GM12873 (cell line): ENCODE data around the gene LIPG.

Experiments used
- TF ChIP-seq, protein P1 (sequence below): IDR thresholded peaks from 2 replicates; pipeline ENCODE4 v1.5.1; 2012; ENCODE audit warnings: low read depth, mild to moderate bottlenecking, moderate library complexity, low read length, control low read depth; ENCODE audit not compliant: insufficient read depth; ENCODE audit errors: missing control alignments

Gene LIPG

DNA sequence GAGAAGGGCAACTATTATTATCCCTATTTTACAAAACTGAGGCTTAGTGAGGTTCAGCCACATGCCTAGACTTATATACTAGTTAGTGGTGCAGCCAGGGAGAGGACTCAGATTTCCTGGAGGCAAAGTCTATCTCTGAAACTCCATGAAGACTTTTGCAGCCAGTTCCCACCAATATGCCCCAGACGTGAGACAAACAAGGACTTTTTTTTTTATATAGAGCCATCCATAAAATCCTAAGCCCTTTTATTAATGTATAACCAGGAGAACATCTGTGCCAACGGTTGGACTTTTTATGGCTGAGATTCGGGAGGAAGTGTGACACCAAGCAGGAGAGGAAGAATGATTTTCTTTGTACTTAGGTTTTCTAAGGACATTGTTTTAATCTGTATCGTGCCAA lies 29.9 kb downstream of the LIPG start:
- TF ChIP-seq, protein P1, sequence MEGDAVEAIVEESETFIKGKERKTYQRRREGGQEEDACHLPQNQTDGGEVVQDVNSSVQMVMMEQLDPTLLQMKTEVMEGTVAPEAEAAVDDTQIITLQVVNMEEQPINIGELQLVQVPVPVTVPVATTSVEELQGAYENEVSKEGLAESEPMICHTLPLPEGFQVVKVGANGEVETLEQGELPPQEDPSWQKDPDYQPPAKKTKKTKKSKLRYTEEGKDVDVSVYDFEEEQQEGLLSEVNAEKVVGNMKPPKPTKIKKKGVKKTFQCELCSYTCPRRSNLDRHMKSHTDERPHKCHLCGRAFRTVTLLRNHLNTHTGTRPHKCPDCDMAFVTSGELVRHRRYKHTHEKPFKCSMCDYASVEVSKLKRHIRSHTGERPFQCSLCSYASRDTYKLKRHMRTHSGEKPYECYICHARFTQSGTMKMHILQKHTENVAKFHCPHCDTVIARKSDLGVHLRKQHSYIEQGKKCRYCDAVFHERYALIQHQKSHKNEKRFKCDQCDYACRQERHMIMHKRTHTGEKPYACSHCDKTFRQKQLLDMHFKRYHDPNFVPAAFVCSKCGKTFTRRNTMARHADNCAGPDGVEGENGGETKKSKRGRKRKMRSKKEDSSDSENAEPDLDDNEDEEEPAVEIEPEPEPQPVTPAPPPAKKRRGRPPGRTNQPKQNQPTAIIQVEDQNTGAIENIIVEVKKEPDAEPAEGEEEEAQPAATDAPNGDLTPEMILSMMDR = no peak

DNA sequence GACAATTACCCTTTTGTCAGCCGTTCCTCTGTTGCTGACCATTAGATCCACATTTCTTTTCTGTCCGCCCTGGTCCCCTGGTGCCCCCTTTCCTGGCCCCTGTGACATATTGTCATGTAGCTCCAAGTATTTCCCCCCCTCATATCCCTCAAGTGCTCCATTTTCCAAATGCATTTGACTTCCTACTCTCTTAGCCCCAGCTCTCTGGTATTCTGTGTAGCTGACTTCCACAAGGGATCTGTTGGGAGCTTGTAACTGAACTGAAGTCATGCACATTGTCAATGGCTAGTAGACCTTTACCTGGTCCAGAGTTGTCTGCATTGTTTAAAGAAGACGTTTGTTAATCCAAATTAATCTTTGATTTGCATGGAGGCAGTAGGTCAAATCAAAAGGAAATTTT lies 34.8 kb downstream of the LIPG start:
- TF ChIP-seq, protein P1 = no peak

DNA sequence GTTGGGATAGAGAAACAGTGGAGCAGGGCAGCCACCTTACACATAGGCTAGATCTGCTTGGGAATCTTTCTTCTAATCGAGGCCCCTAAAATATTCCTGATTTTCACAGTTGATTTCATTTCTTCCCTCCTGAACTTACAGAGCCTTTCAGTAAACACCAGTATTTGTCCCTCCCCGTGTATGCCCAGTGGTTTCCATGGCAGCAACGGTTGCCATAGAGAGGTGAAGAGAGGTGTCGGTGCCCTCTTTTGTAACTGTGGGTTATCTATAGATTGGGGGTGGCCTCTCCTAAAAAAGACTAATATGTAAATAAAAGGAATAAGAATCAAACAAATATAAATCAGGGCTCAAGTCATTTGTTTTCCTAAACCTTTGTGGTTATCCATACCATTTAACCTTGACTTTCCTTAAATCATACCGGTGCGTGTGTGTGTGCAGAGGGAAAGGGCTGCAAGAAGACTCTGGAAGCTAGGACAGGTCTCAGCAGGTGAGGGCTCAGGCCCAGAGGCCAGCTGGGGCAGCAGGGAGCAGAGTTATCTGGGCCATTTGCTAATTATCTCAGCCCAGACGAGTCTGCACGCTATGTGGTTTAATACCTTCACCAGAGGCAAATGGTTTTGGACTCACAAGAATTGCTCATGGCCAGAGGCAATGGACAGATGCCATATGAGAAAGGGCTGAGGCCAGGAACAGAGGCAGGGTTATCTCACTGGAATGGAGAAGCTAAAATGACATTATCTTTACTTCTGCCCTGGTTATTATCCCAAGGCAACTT lies 35.5 kb downstream of the LIPG start:
- TF ChIP-seq, protein P1 = no peak

DNA sequence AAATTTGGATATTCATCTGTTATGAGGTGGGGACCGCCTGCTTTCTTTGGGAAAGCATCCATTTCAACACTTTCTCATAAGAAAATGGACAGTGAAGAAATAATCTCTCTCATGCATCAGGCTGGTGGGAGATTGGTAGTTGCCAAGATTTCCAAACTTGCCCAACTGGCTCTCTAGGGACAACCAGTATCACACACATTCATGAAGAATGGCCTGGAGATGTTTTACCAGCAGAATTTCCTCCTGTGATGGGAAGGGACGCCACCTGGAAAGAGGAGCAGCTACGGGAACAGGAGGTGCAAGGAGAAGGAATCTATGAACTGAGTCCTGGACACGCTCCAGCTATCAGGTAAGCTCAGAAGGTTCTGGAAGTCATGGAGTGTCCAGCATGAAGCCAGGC lies 39.4 kb downstream of the LIPG start:
- TF ChIP-seq, protein P1 = no peak

DNA sequence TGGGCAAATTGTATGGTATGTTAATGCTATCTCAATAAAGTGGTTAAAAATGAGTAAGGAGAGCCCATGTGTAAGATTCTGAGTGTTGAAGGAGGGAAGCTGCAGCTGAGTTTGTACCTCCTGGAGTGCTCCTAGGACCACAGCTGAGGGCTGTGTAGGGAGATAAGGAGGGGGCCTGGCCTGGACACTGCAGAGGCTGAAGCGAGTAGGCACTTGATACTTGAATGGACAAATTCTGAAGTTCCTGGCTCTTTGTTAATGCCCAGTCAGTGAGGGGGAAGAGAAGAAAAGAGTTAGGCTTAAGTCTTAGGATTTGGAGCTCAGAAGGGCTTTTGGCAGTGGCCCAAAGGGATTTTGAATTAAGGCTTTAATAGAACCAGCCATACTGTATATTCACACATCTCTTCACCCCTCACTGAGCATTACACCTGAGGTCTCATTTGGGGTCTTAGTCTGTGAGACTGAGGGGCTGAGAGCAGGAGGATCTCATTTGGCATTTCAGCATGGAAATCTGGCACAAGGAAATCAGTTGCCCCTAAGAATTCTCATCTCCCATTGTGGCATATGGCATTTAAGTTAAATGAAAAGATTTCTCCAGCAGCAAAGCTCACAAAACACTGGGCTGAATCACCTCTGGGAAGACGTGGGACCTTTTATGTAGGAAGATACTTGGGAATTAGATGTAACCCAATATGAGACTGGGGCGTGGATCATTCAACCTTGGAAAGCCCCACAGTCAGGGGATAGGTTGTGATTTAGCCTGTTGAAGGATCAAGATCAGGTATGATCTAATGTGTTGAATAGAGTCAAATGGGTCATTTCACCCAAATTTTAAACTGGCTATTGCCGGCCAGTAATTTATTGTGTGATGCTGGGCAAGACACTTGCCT lies 46.8 kb downstream of the LIPG start:
- TF ChIP-seq, protein P1 = no peak

DNA sequence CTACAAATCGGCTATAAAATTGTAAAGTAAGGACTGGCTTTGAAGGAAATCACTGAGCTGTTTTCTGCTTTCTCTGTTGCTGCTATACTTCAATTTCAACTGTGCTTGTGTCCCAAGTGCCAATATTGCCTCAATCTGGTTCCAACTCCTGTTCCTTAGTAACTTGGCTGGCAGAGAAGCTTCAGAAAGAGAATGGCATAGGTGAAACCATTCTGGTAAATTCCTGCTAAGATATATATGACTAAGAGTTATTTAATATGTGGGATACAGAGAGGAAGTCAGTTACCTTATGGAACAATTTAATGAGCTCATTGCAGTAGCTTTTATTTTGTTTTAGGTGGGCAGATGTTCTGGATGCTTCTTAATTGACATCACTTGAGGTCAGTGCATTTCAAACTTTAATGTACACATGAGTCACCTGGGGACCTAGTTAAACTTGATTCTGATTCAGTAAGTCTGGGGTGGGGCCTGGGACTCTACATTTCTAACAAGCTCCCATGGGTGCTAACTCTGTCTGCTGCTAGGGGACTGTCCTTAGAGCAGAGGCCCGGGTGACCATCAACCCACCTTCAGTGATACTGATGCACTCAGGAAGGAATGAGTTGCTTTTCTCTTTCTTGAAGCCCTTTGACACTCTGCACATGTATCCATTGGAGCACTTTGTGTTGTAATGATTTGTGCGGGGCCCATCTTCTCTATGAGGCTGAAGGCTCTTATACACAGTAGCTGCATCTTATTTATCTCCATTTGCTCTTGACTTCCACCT lies 47.6 kb downstream of the LIPG start:
- TF ChIP-seq, protein P1 = no peak
